Neural cell (in vitro differentiated cells): Measurements from ENCODE around the gene M1AP. TPM values are rescaled to one million over a fixed set of nuclear protein-coding genes. Genes with fewer than 3 reads are reported as not detected.

Experiments
- H2AFZ ChIP-seq: fragments of 200-600, 300-800 bp; sonication (generic), shearing (Covaris generic); 2 replicates; pipeline ENCODE4 v1.6.0; 2014; ENCODE audit warnings: low read depth, mild to moderate bottlenecking, antibody characterized with exemption, low read length, moderate library complexity
- H3F3A ChIP-seq: fragments of 200-600 bp; shearing (Covaris generic); 2 replicates; pipeline ENCODE4 v1.6.1; 2016; ENCODE audit warnings: mild to moderate bottlenecking, moderate library complexity, mixed read lengths, antibody characterized with exemption, low read length; ENCODE audit not compliant: insufficient read depth, poor library complexity, severe bottlenecking
- H3K27ac ChIP-seq: fragments of 200-600, 300-800 bp; sonication (generic), shearing (Covaris generic); 2 replicates; pipeline ENCODE4 v1.5.1; 2014; ENCODE audit warnings: mild to moderate bottlenecking, low read length, moderate library complexity
- H3K27me3 ChIP-seq: fragments of 300-800, 200-600 bp; sonication (generic), shearing (Covaris generic); 2 replicates; pipeline ENCODE4 v1.6.0; 2014; ENCODE audit warnings: mild to moderate bottlenecking, low read depth, low read length, moderate library complexity; ENCODE audit not compliant: insufficient read depth
- H3K36me3 ChIP-seq: fragments of 300-800, 200-600 bp; sonication (generic), shearing (Covaris generic); 2 replicates; pipeline ENCODE4 v1.5.1; 2014; ENCODE audit warnings: mild to moderate bottlenecking, antibody characterized with exemption, low read length, moderate library complexity; ENCODE audit not compliant: insufficient read depth
- H3K4me2 ChIP-seq: fragments of 300-800, 200-600 bp; sonication (generic), shearing (Covaris generic); 2 replicates; pipeline ENCODE4 v1.6.0; 2014; ENCODE audit warnings: mild to moderate bottlenecking, low read length
- H3K4me3 ChIP-seq: fragments of 300-800, 200-600 bp; sonication (generic), shearing (Covaris generic); 2 replicates; pipeline ENCODE4 v1.5.1; 2014; ENCODE audit warnings: mild to moderate bottlenecking, low read length, moderate library complexity
- H3K79me2 ChIP-seq: fragments of 200-600 bp; shearing (Covaris generic); replicated peaks from 2 replicates; pipeline ENCODE4 v1.6.0; 2014; ENCODE audit warnings: mild to moderate bottlenecking, low read length, moderate library complexity; ENCODE audit not compliant: insufficient read depth
- H3K9ac ChIP-seq: fragments of 300-800, 200-600 bp; sonication (generic), shearing (Covaris generic); 2 replicates; pipeline ENCODE4 v1.6.1; 2016; ENCODE audit warnings: mild to moderate bottlenecking, low read length, mixed read lengths
- H3K9me2 ChIP-seq: fragments of 200-600 bp; shearing (Covaris generic); 2 replicates; pipeline ENCODE4 v1.6.1; 2016; ENCODE audit warnings: mild to moderate bottlenecking, low read length, mixed read lengths; ENCODE audit not compliant: insufficient read depth
- H3K9me3 ChIP-seq: fragments of 200-600, 300-800 bp; sonication (generic), shearing (Covaris generic); 2 replicates; pipeline ENCODE4 v1.6.1; 2016; ENCODE audit warnings: mild to moderate bottlenecking, mixed run types, low read length, moderate library complexity, mixed read lengths
- H4K20me1 ChIP-seq: fragments of 200-600 bp; shearing (Covaris generic); 2 replicates; pipeline ENCODE4 v1.6.1; 2016; ENCODE audit warnings: mild to moderate bottlenecking, mixed run types; ENCODE audit not compliant: insufficient read depth
- EP300 ChIP-seq: fragments of 450-650 bp; conservative IDR thresholded peaks from 2 replicates; pipeline ENCODE4 v1.6.1; 2014; ENCODE audit warnings: antibody characterized with exemption, mild to moderate bottlenecking, moderate library complexity; ENCODE audit not compliant: poor library complexity, severe bottlenecking
- EZH2 ChIP-seq: fragments of 200-600, 300-800 bp; shearing (Covaris generic), sonication (generic); IDR thresholded peaks from 2 replicates; pipeline ENCODE4 v1.6.1; 2014; ENCODE audit warnings: antibody characterized with exemption, low read length, borderline replicate concordance, mild to moderate bottlenecking; ENCODE audit not compliant: insufficient read depth, poor library complexity, severe bottlenecking
- MXI1 ChIP-seq: fragments of 450-650 bp; conservative IDR thresholded peaks from 2 replicates; pipeline ENCODE4 v1.6.1; 2014; ENCODE audit warnings: antibody characterized with exemption, mild to moderate bottlenecking; ENCODE audit not compliant: poor library complexity, severe bottlenecking
- POLR2AphosphoS5 ChIP-seq: IDR thresholded peaks from 2 replicates; pipeline ENCODE4 v1.6.1; 2012
- RAD21 ChIP-seq: fragments of 450-650 bp; conservative IDR thresholded peaks from 2 replicates; pipeline ENCODE4 v1.6.1; 2014; ENCODE audit warnings: antibody characterized with exemption, mild to moderate bottlenecking, moderate library complexity
- SMC3 ChIP-seq: fragments of 450-650 bp; conservative IDR thresholded peaks from 2 replicates; pipeline ENCODE4 v1.6.1; 2014; ENCODE audit warnings: antibody characterized with exemption, mild to moderate bottlenecking, moderate library complexity; ENCODE audit not compliant: poor library complexity
- TAF1 ChIP-seq: IDR thresholded peaks from 2 replicates; pipeline ENCODE4 v1.6.1; 2012; ENCODE audit warnings: low read depth
- polyA plus RNA-seq: library from polyadenylated mRNA; depleted of rRNA; stranded (reverse); fragments of >200 nt; gene quantifications from 2 replicates; pipeline ENCODE4 v1.2.3, GENCODE V29; 2014
- TF ChIP-seq, protein P1 (sequence below): IDR thresholded peaks from 2 replicates; pipeline ENCODE4 v1.6.1; 2012; ENCODE audit warnings: borderline replicate concordance
- TF ChIP-seq, protein P2 (sequence below): fragments of 450-650 bp; IDR thresholded peaks from 2 replicates; pipeline ENCODE4 v1.5.1; 2014; ENCODE audit warnings: antibody characterized with exemption, mild to moderate bottlenecking, moderate library complexity; ENCODE audit not compliant: poor library complexity, severe bottlenecking

M1AP gene
- polyA plus RNA-seq, 1 donor from 2014 or later, result not detected

DNA sequence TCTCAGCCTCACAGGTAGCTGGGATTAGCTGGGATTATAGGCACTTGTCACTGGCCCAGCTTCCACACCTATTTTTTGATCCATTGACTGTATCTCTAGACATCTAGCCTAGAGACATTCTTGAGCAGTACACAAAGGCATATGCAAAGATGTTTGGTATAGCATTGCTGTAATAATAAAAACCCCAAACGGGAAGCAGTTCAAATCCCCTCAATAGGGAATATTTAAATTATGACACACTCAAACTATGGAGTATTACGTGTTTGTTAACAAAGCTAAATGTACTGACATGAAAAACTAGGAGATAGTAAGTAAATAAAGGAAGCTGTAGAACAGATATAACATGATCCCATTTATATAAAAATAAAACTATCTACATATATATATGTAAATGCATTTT, 65.9 kb downstream of the M1AP start:
- Histone ChIP-seq H4K20me1 (no peaks in the 10 kb centered on the region), H3K9me3 (no peaks in the 10 kb centered on the region), H2AFZ (no peak overlapping the region), H3K27me3 (no peaks in the 10 kb centered on the region), H3K36me3 (no peaks in the 10 kb centered on the region), H3K4me3 (no peak overlapping the region), H3K9ac (no peak overlapping the region), H3K79me2 (no peaks in the 10 kb centered on the region), H3K9me2 (no peaks in the 10 kb centered on the region), H3K4me2 (no peak overlapping the region), H3F3A (no peaks in the 10 kb centered on the region), H3K27ac (no peak overlapping the region)
- no peak for TF ChIP-seq POLR2AphosphoS5
- TF ChIP-seq EZH2, result no peak
- TF ChIP-seq MXI1, result no peak
- TF ChIP-seq EP300, result no peak

DNA sequence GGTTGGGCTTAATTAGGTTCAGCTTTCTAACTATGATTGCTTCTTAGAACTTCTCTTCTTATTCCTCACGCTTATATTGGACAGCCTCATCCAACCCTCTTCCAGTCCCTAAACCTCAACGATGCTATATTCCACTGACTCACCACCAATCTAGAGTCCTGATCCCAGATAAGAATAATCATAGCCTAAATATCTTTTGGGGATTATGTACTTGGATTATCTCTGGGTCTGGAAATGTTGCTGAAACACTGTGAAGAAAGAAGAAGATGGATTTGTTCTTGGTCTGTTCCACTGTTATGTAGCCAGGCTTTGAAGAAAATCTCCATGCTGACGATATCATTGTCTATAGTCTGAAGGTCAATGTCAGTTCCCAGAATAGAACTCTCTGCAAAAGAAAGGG, 66.7 kb downstream of the M1AP start:
- TF ChIP-seq EZH2, result no peak
- TF ChIP-seq, protein P1, sequence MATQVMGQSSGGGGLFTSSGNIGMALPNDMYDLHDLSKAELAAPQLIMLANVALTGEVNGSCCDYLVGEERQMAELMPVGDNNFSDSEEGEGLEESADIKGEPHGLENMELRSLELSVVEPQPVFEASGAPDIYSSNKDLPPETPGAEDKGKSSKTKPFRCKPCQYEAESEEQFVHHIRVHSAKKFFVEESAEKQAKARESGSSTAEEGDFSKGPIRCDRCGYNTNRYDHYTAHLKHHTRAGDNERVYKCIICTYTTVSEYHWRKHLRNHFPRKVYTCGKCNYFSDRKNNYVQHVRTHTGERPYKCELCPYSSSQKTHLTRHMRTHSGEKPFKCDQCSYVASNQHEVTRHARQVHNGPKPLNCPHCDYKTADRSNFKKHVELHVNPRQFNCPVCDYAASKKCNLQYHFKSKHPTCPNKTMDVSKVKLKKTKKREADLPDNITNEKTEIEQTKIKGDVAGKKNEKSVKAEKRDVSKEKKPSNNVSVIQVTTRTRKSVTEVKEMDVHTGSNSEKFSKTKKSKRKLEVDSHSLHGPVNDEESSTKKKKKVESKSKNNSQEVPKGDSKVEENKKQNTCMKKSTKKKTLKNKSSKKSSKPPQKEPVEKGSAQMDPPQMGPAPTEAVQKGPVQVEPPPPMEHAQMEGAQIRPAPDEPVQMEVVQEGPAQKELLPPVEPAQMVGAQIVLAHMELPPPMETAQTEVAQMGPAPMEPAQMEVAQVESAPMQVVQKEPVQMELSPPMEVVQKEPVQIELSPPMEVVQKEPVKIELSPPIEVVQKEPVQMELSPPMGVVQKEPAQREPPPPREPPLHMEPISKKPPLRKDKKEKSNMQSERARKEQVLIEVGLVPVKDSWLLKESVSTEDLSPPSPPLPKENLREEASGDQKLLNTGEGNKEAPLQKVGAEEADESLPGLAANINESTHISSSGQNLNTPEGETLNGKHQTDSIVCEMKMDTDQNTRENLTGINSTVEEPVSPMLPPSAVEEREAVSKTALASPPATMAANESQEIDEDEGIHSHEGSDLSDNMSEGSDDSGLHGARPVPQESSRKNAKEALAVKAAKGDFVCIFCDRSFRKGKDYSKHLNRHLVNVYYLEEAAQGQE, result no peak
- no peak for TF ChIP-seq MXI1
- no peak for TF ChIP-seq SMC3
- TF ChIP-seq POLR2AphosphoS5, result no peak
- TF ChIP-seq RAD21, result no peak
- TF ChIP-seq TAF1, result no peak
- TF ChIP-seq EP300, result no peak
- TF ChIP-seq, protein P2, sequence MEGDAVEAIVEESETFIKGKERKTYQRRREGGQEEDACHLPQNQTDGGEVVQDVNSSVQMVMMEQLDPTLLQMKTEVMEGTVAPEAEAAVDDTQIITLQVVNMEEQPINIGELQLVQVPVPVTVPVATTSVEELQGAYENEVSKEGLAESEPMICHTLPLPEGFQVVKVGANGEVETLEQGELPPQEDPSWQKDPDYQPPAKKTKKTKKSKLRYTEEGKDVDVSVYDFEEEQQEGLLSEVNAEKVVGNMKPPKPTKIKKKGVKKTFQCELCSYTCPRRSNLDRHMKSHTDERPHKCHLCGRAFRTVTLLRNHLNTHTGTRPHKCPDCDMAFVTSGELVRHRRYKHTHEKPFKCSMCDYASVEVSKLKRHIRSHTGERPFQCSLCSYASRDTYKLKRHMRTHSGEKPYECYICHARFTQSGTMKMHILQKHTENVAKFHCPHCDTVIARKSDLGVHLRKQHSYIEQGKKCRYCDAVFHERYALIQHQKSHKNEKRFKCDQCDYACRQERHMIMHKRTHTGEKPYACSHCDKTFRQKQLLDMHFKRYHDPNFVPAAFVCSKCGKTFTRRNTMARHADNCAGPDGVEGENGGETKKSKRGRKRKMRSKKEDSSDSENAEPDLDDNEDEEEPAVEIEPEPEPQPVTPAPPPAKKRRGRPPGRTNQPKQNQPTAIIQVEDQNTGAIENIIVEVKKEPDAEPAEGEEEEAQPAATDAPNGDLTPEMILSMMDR, result no peak
- Histone ChIP-seq H3K36me3 (no peaks in the 10 kb centered on the region), H3K4me3 (no peak overlapping the region), H4K20me1 (no peaks in the 10 kb centered on the region), H2AFZ (no peak overlapping the region), H3K4me2 (no peak overlapping the region), H3K9ac (no peak overlapping the region), H3K9me2 (no peaks in the 10 kb centered on the region), H3K9me3 (no peaks in the 10 kb centered on the region), H3F3A (no peaks in the 10 kb centered on the region), H3K79me2 (no peaks in the 10 kb centered on the region), H3K27me3 (no peaks in the 10 kb centered on the region), H3K27ac (no peak overlapping the region)

DNA sequence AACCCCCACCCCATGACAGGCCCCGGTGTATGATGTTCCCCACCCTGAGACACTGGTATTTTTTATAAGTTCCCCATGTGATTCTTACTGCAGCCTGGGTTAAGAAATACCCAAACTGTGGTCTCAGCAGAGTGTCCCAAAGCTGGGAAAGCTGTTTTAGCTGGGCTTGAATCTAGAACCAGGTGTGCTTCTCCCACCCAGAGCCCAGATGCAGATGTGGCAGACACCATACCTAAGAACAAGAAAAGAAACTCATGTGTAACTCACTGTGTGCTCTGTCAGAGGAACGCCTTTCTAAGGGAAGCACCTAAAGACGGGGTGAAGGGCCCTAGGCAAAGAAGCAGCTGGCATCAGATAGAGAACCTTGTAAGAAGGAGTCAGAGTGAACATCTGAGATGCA, 69.7 kb downstream of the M1AP start:
- H4K20me1 ChIP-seq, result no peaks in the 10 kb centered on the region
- no peaks in the 10 kb centered on the region for H3K9me3 ChIP-seq
- no peaks in the 10 kb centered on the region for H3K27me3 ChIP-seq
- H3K9me2 ChIP-seq, result no peaks in the 10 kb centered on the region
- no peak overlapping the region for H3K9ac ChIP-seq
- no peaks in the 10 kb centered on the region for H3F3A ChIP-seq
- TF ChIP-seq EP300, result no peak
- TF ChIP-seq MXI1, result no peak
- TF ChIP-seq, protein P1, result no peak
- no peak for TF ChIP-seq RAD21
- TF ChIP-seq TAF1, result no peak
- TF ChIP-seq POLR2AphosphoS5, result no peak
- TF ChIP-seq SMC3, result no peak
- no peak for TF ChIP-seq EZH2
- H3K4me2 ChIP-seq, result no peak overlapping the region
- H3K27ac ChIP-seq, result no peak overlapping the region
- no peak overlapping the region for H3K4me3 ChIP-seq
- H3K79me2 ChIP-seq, result no peaks in the 10 kb centered on the region
- H3K36me3 ChIP-seq, result no peaks in the 10 kb centered on the region
- H2AFZ ChIP-seq, result no peak overlapping the region
